HG02973 (cell line): ENCODE measurements around the gene GUCA2B.

Source experiments
- ATAC-seq: cut with Tn5 transposase; IDR thresholded peaks from one replicate; pipeline ENCODE4 v1.9.1; 2021; ENCODE audit warnings: moderate library complexity; ENCODE audit not compliant: unreplicated experiment

GUCA2B gene

GRCh38 chr1:42152907-42153600 lies at the start of gene GUCA2B:
GUCA2B (plus strand) TSS chr1:42153410; CDS start chr1:42153451, 41 bp downstream.
- no peak for ATAC-seq

DNA sequence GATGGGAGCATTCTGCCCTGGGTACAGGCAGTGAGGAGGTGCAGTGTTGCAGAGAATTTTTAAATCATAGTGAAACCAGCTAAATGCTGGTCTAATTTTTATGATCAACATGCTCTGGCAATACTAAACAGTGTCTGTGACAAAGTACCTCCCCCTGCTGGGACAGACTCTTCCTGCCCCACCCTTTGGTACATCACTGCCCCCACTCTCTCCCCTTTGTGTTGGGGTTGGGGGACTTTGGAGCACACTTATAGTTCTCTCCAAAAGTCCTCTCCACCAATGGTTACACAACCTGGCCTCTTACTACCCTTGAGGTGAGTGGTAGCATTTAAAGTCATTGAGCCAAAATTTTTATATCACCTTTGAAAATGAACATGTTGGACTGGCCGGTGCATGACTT lies 48.2 kb upstream of the GUCA2B start:
- no peak for ATAC-seq

GRCh38 chr1:42108309-42108708 lies 44.9 kb upstream of the GUCA2B start:
- no peak for ATAC-seq

DNA sequence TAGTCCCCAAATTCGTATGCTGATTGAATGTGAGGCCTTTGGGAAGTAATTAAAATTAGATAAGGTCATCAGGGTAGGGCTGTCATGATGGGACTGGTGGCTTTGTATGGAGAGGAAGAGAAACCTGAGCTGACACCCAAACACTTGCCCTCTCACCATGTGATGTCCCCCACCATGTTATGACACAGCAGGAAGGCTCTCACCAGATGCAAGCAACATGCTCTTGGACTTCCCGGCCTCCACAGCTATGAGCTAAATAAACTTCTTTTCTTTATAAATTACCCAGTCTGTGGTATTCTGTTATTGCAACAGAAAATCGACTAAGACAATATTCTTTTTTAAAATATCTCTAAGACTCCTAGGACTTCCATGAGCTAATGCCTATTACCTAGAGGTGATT lies 43.6 kb upstream of the GUCA2B start:
- ATAC-seq, result no peak

GRCh38 chr1:42114229-42114628 lies 39.0 kb upstream of the GUCA2B start:
- no peak for ATAC-seq

GRCh38 chr1:42117214-42117613 lies 36.0 kb upstream of the GUCA2B start:
- ATAC-seq, result no peak

DNA sequence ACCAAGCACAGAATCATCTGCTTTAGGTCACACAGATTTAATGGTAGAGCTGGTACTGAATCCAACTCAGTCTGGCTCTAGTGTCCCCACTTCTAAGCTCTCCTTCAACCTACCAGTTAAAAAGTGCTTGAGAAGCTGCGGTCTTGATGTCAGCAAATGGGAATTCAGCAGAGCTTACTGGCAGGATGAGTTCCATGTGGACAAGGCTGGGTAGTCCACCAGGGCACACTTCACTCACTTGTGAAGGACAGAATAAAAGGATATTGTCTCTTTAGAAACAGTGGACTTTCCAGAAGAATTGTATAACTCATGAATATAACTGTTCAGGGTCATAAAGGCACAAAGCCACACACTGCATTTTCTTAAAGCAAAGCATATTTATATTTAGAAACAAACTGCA lies 35.1 kb upstream of the GUCA2B start:
- no peak for ATAC-seq

GRCh38 chr1:42122408-42122807 lies 30.8 kb upstream of the GUCA2B start:
- no peak for ATAC-seq

DNA sequence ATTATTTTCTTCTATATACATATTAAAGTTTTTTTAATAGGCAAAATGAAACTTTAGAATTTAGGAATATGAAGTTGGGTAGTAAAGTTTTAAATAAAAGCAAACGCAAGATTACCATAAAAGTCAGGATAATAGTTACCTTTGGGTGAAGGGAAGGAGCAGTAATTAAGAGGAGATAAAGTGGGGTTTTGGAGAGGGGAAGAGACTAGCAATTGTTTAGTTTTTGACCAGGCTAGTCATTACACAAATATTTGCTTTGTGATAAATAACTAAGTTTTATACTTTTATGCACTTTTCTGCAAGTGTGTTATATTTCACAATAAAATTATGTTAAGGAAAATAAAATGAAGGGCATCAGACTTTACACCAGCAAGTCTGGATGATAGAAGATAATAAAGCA lies 27.7 kb upstream of the GUCA2B start:
- no peak for ATAC-seq

- ATAC-seq, result no peak
These were observed 25.4 kb upstream of the GUCA2B start for GRCh38 chr1:42127767-42128166.

- no peak for ATAC-seq
These were observed 24.7 kb upstream of the GUCA2B start for GRCh38 chr1:42128499-42128898.

- no peak for ATAC-seq
These were observed 24.2 kb upstream of the GUCA2B start for GRCh38 chr1:42128964-42129363.

DNA sequence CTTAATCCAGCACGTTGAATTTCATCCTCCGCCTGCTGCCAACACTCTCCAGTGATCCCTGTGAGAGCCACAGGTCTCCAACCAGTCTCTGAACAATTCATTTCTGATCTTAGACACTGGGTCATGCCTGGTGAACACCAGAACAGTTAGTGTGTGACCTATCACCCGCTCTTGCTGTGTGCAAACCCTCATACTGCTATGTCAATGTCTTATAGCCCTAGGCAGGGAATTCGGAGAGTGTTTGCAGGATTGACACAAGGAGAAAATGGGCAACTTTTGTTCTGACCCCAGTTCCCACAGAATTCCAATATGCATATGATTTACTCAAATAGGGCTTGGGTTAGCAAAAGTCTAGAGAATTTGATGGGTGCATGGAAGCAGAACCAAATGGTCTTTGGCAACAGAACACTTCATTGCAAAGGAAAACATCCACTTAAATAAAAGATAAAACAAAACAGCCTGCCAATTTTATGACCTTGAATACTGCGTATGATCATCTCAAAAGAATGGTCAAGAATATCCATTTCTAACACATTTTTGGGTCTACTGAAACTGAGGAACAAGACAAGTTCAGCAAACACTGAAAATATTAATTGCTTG lies 23.0 kb upstream of the GUCA2B start:
- ATAC-seq, result no peak

DNA sequence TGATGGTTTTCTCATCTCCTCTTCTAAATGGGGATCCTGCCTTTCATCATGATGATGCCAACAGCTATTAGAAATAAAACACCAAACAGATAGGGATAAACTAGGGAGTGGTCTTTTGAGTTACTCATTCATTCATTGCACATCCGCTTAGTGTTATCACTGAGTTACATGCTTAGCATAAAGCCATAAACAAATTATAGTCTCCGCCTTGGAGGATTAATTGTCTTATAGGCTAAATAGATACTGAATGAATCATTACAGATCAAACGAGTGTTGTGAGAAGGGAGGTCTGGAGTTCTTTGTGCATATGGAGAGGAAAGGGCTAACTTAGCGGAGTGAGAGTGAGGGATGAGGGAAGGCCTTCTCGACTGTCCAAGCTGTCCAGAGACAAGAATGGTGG lies 19.8 kb upstream of the GUCA2B start:
- ATAC-seq, result no peak

GRCh38 chr1:42133809-42134526 lies 19.2 kb upstream of the GUCA2B start:
- ATAC-seq, result no peak

DNA sequence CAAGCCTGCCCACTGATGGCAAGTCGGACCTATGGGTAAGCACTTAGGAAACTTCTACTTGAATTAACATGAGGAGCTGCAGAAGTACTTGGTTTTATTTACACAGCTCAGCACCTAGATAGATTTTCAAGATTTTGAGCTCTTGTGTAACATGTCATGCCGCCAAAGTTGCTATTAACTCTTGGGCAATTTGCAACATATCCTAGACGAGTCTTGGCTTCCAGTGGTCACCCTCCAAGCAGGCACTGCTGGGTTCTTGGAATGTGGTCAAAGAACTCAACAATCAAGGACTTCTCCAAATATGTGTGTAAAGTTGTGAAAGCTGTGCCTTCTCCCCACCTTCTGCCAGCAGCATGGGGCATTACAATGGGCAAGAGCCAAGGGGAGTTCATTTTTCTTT lies 17.8 kb upstream of the GUCA2B start:
- ATAC-seq, result no peak

GRCh38 chr1:42136466-42136865 lies 16.7 kb upstream of the GUCA2B start:
- ATAC-seq, result no peak

DNA sequence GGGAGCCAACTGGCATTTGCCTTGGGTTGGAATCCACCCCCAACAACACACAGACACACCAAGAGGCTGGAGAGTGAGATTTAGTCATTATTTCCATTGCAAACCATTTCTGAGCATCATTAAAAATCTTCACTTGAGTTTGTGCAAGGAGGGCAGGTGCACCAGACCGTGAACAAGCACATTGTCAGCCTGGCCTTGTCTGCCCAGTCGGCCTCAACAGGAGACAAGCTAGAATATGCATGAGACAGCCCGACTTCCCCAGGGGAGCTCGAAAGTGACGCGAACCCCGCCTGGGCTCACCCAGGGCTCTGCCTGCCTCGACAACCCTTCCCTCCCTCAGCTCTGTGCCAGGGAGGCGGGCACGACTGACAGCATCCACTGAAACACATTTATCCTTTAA lies 15.4 kb upstream of the GUCA2B start:
- ATAC-seq, result no peak

DNA sequence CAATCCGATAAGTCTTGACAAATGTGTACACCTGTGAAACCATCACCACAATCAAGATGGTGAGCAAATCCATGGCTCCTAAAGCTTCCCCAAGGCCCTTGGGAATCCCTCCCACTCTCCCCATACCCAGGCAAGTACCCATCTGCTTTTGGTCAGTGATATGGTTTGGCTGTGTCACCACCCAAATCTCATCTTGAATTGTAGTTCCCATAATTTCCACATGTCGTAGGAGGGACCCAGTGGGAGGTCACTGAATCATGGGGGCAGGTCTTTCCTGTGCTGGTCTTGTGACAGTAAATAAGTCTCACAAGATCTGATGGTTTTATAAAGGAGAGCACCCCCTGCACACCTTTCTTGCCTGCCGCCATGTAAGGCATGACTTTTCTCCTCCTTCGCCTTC lies 14.6 kb upstream of the GUCA2B start:
- ATAC-seq, result no peak

GRCh38 chr1:42139444-42139843 lies 13.8 kb upstream of the GUCA2B start:
- no peak for ATAC-seq

DNA sequence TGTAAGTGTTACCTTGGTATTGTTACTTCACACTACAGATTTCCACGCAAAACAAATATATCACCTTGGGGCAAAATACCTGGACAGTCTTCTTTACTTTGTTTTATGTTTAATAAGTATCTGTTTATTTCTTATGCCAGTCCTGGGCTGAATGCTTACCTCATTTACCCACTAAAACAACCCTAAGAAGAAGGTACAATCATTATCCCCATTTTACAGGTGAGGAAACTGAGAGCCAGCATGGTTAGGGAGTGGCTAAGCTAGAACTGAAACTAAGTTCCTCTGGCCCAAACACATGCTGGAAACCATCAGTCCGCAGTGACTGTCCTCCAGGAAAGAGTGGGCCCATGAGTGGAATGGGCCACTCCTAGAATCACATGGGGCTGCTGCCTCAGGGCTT lies 13.0 kb upstream of the GUCA2B start:
- ATAC-seq, result no peak

GRCh38 chr1:42141978-42142377 lies 11.2 kb upstream of the GUCA2B start:
- ATAC-seq, result no peak
